HG03060 (cell line): ENCODE data around the gene RAB10.
"Not testable (repeated sequence)": the region's sequence is repeated elsewhere in the genome, so short reads cannot be mapped to it uniquely, and the experiment has no call there.

Experiments used
- ATAC-seq: cut with Tn5 transposase; IDR thresholded peaks from one replicate; pipeline ENCODE4 v1.9.1; 2021; ENCODE audit warnings: low read depth, moderate number of reproducible peaks; ENCODE audit not compliant: unreplicated experiment

The RAB10 gene

DNA sequence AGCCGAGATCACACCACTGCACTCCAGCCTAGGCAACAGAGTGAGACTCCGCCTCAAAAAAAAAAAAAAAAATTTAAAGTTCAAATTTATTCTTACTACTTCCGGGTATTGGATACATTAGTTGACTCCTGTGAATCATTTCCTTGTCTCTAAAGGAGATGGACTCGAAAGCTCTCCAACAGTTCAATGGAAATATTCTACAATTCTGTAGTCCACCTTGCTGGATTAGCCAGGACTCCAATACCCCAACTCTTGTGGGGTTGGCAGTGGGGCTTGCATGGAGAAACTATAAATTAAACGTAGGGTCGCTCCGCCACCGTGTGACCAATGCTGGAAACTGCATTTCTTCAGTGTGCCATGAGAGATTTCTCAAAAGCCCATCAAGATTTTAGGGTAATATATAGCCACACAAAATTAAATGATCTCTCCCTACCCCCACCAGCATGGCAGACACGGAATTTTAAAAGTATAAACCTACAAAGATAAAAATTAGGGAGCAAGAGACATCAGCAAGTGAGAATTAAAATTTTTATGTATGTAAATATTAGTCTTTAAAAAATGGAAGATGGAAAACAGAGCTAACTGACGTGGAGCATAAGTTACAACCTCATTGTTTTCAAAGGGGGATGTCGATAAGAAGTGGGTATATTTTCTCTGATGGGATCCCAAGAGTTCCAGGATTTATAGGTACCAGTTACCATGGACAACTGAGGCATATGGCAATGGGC, 111.2 kb downstream of the RAB10 start:
- no peak for ATAC-seq

- no peak for ATAC-seq
Observed at GRCh38 chr2:26148501-26148900, 114.6 kb downstream of the RAB10 start.

DNA sequence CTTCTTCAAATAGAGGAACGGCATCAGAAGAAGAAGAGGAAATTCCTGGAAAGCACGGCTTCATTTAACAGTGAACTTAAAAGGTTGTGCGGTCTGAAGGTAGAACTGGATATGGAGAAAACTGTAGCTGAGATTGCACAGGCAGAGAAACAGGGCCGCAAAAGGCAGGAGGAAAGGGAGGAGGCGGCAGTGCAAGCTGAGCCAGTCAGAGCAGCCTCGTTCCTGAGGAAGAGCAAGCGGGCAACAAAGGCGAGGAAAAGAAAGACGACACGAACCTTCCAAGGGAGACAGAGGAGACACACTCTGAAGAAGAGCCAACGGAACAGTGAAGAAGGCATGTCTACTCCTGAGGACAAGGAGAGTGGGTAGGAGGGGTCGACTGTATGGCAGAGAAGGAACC, 116.4 kb downstream of the RAB10 start:
- no peak for ATAC-seq

GRCh38 chr2:26157580-26157979, 123.7 kb downstream of the RAB10 start:
- no peak for ATAC-seq

DNA sequence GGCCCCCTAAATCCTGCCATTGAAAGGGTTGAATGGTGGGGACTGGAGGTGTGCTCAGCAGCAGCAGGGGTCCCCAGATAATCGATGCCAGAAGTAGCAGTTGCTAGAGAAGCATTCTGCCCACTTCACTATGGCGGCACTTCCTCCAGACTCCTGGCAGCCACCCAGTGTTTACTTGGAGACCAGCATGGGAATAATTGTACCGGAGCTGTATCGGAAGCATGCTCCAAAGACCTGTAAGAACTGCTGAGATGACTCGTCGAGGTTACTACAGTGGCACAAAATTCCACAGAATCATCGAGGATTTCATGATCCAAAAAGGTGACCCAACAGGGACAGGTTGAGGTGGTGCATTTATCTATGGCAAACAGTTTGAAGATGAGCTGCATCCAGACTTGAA, 128.0 kb downstream of the RAB10 start:
- no peak for ATAC-seq

DNA sequence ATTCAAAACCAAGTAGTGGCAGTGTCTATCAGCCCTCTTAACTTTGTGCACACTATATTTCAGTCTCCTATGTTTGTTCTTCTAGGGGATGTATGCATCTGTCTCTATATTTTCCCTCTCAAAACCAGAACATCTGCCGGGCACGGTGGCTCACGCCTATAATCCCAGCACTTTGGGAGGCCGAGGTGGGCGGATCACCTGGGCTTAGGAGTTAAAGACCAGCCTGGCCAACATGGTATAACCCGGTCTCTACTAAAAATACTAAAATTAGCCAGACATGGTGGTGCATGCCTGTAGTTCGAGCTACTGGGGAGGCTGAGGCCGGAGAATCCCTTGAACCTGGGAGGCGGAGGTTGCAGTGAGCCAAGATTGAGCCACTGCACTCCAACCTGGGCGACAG, 129.1 kb downstream of the RAB10 start:
- ATAC-seq: no peak

DNA sequence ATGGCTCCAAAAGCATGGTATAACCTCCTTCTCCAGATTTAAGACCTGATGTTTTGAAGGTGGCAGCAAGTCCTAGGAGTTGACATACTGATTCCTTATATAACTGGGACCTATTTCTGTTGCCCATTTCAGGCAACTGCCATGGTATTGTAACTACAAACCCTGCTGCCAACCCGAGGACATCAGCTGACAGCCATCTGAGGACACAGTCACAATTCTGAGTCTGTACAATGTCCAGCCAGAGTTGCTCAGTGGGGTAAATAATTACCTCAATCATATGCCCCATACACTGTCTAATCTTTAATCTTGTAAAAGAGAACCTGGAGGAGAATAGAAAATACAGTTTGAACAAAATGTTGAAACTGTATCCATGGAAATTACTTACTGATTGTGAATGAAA, 130.3 kb downstream of the RAB10 start:
- ATAC-seq: no peak

DNA sequence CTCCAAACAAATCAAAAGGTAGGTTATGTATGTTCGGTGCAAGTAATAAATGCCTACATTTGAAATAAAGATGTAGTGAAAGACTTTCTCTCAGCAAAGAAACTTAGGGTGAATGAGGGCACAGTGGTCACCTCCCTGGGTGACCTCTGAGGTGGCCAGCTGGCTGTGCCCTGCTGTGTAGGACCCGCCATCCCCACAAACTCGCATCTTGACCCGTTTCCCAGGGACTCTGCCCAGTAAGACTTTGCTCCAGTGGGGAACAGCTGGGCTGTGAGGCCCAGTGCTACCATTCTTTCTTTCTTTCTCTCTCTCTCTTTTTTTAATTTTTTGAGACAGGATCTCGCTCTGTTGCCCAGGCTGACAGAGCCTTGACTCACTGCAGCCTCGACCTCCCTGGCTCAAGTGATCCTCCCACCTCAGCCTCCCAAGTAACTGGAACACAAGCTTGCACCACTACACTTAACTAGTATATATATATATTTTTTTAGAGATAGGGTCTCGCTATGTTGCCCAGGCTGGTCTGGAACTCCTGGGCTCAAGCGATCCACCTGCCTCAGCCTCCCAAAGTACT, 130.8 kb downstream of the RAB10 start:
- no peak for ATAC-seq

- ATAC-seq: no peak
Observed at GRCh38 chr2:26165403-26165802, 131.5 kb downstream of the RAB10 start.

- not testable (repeated sequence) for ATAC-seq
Observed at GRCh38 chr2:26166541-26166940, 132.7 kb downstream of the RAB10 start.

- ATAC-seq: no peak
Observed at GRCh38 chr2:26168785-26169184, 134.9 kb downstream of the RAB10 start.

GRCh38 chr2:26169226-26169625, 135.3 kb downstream of the RAB10 start:
- ATAC-seq: no peak

- no peak for ATAC-seq
Observed at GRCh38 chr2:26169681-26170414, 136.0 kb downstream of the RAB10 start.

DNA sequence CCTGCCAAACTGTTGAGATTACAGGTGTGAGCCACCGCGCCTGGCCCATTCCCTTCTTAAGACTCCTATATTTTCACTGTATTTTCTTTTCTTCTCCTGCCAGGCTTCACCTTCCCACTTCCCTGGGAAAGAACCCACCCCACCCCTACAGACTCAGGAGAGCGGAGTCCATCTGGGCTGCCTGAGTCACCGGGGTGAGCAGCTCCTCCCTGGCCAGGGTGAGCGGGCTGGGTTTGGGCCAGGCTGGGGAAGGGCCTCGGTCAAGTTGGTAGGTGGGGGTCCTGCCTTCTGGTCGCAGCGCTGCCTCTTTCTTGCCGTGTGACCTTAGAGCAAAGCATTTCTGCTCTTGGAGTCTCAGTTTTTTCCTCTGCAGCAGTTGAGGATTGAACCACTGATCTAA, 136.9 kb downstream of the RAB10 start:
- no peak for ATAC-seq

- no peak for ATAC-seq
Observed at GRCh38 chr2:26172189-26172870, 138.4 kb downstream of the RAB10 start.

DNA sequence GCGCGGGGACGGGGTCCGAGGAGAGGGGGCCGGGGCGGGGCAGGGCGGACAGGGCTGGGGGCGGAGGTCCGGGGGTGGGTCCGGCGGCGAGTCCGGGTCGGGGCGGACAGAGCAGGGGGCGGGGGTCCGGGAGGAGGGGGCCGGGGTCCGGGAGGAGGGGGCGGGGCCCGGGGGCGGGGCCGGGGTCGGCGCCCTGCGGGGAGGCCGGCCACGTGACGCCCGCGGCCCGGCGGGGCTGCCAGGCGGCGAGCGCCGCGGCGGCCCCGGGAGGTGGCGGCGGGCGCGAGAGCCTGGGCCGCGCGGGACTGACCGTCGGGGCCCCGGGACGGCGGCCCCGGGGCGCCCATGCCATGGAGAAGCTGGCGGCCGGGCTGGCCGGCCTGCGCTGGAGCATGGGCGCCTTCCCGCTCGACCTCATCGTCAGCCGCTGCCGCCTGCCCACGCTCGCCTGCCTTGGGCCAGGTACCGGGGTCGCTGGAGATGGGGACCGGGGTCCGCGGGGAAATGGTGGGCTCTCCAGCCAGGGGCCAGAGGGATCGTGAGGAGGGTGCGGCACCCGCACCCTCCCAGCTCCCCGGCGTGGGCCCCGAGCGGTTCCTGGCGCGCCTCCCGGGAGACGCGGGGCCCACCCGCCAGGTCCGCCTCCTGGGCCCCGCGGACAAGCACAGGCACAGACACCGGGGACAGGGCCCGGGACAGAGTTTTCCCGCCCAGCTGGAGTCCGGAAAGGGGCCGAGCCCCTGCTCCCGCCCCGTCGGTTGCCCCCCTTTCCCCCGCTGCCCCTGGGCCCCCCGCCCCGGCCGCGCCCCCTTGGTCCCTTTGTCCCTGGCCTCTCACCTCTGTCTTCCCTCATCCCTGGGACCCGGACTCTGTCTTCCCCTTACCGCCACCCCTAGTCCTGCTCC, 139.2 kb downstream of the RAB10 start, which contains the start of gene GAREM2:
Gene GAREM2, plus strand, starts transcription at position 218 of the 905 bp plus-strand sequence. Its CDS starts 133 bp downstream, at position 351.
- ATAC-seq: no peak

DNA sequence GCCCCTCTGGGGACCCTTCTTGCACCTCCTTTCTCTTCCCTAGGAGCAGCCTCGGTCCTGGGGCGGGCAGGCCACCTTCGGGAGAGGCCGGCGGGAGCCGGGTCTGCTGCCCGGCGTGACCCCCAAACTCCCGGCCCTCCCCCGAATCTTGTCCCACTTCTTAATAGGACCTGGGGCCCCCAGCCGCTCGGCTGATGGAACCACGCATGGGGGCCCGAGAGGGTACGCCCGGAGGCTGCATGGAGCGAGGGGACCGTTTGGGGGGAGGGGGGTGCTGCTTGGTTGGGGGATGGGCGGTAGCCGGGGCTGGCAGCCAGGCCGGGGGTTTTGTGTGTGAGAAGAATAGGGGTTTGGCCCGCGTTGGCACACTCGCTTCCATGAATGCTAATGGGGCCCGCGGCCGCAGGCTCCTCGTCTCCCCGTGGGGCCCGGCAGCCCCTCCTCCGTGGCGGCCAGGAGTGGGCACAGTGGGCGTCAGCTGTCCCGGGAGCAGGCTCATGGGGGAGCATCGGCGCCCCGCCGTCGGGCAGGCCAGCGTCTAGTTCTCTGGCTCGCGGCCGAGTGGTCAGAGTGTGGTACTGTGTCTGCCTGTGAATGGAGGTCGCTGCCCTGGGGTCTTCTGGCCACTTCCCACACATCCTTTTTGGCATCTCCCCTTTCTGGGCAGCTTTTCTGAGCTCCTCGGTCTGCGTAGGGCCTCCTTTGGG, 140.0 kb downstream of the RAB10 start:
- ATAC-seq: no peak

DNA sequence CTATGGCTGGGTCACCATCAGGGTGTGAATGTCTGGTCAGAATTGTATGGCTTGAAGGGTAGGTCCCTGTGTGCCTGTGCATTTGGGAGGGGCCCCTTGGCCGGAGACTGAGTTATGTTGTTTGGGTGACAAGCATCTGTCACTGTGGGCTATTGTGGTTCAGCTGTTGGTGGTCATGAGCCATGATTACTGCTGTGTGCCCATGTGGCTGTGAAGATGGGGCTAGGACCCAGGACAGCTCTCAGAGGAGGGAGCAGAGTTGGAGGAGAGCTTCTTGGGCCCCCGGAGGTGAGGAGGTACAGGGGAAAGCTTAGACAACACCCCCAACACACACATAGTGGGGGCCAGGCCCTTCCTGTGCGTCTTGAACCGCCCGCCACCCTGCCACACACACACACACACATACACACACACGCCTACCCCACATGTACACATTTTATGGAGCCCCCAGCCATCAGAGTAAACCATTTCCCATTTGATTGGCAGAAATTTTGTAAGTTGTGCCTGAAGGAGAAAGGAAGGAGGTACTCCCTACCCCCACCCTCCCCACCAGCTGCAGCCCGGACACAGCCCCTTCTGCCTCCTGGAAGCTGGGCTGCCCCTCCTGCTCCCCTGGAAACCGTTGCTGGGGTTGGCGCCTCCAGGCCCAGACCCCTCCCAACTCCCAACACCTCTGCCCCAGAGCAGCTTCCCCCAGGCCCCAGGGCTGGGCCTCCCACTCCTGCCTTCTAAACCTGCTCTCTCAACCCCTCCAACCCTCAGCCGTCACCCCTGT, 141.0 kb downstream of the RAB10 start:
- ATAC-seq: no peak
